Uterus (tissue), 2 donors: ENCODE results near the gene PGLYRP4.

ENCODE experiments used
- CTCF ChIP-seq, 4 experiments: fragments of 200-600 bp in 2 of 4; fragments of 450-650 bp in 2 of 4; sonication (generic) in 2 of 4; IDR thresholded peaks; one replicate each; pipeline ENCODE4 v1.5.1; 2016 to 2019; ENCODE audit warnings: antibody characterized with exemption in 4 of 4, mild to moderate bottlenecking in 2 of 4, moderate library complexity in 1 of 4
- POLR2A ChIP-seq, 2 donors: fragments of 450-650 bp; IDR thresholded peaks; one replicate each; pipeline ENCODE4 v1.6.1; 2016; ENCODE audit warnings: antibody characterized with exemption in 2 of 2, mild to moderate bottlenecking in 1 of 2, moderate library complexity in 1 of 2

GRCh38 chr1:153389973-153390879, 41.6 kb upstream of the PGLYRP4 start:
- TF ChIP-seq CTCF (IDR thresholded peaks at IDR 0.05) (no peak), POLR2A (IDR thresholded peaks at IDR 0.05) (no peak)
